ENCODE data around the gene NDRG4. TPM values are rescaled to one million over a fixed set of nuclear protein-coding genes. Genes with fewer than 3 reads are reported as not detected.

Gene NDRG4
- total and polyA plus RNA-seq, 2 experiments from 2014 or later, result 48.0 to 62.3 TPM

GRCh38 chr16:58542291-58542690 is 42.3 kb downstream of the NDRG4 start:
- DNase-seq (ENCODE audit: low read depth in 1 of 2, low spot score in 1 of 2), result no peak
- H3K4me3 ChIP-seq, result no peak overlapping the region
- H3K36me3 ChIP-seq, result peaks cover 99% of the 10 kb centered on the region
- no peaks in the 10 kb centered on the region for H3K9me3 ChIP-seq (ENCODE audit: low read depth)
- no peaks in the 10 kb centered on the region for H3K27me3 ChIP-seq
- no peak overlapping the region for H3K27ac ChIP-seq
- no peaks in the 10 kb centered on the region for H3K4me1 ChIP-seq (ENCODE audit: low read depth)
- no peak for TF ChIP-seq CTCF (IDR thresholded peaks at IDR 0.05; ENCODE audit: low read depth, low read length)

- Histone ChIP-seq H3K4me1 (ENCODE audit: low read depth) (no peaks in the 10 kb centered on the region), H3K9me3 (ENCODE audit: low read depth) (no peaks in the 10 kb centered on the region), H3K36me3 (peaks cover 97% of the 10 kb centered on the region), H3K27me3 (no peaks in the 10 kb centered on the region), H3K4me3 (no peak overlapping the region), H3K27ac (no peak overlapping the region)
- no peak for TF ChIP-seq CTCF (IDR thresholded peaks at IDR 0.05; ENCODE audit: low read depth, low read length)
- no peak for DNase-seq (ENCODE audit: low read depth in 1 of 2, low spot score in 1 of 2)
These were observed 43.7 kb downstream of the NDRG4 start for GRCh38 chr16:58543685-58544084.

GRCh38 chr16:58548378-58548777 is 48.4 kb downstream of the NDRG4 start:
- DNase-seq (ENCODE audit: low read depth in 1 of 2, low spot score in 1 of 2), result no peak
- Histone ChIP-seq H3K27ac (peak overlapping the region; percentile 69), H3K4me3 (no peak overlapping the region), H3K9me3 (ENCODE audit: low read depth) (no peaks in the 10 kb centered on the region), H3K27me3 (no peaks in the 10 kb centered on the region), H3K4me1 (ENCODE audit: low read depth) (no peaks in the 10 kb centered on the region), H3K36me3 (peaks cover 95% of the 10 kb centered on the region)
- no peak for TF ChIP-seq CTCF (IDR thresholded peaks at IDR 0.05; ENCODE audit: low read depth, low read length)

GRCh38 chr16:58551496-58551895 is 51.6 kb downstream of the NDRG4 start:
- no peak for TF ChIP-seq CTCF (IDR thresholded peaks at IDR 0.05; ENCODE audit: low read depth, low read length)
- Histone ChIP-seq H3K36me3 (peaks cover 90% of the 10 kb centered on the region), H3K27me3 (no peaks in the 10 kb centered on the region), H3K4me1 (ENCODE audit: low read depth) (no peaks in the 10 kb centered on the region), H3K9me3 (ENCODE audit: low read depth) (no peaks in the 10 kb centered on the region), H3K27ac (no peak overlapping the region), H3K4me3 (no peak overlapping the region)
- peak in 1 of 2 donors; percentile 2 for DNase-seq (ENCODE audit: low read depth in 1 of 2, low spot score in 1 of 2)

- Histone ChIP-seq H3K4me3 (no peak overlapping the region), H3K27ac (peak overlapping the region; percentile 13), H3K36me3 (peaks cover 65% of the 10 kb centered on the region), H3K4me1 (ENCODE audit: low read depth) (no peaks in the 10 kb centered on the region), H3K27me3 (no peaks in the 10 kb centered on the region), H3K9me3 (ENCODE audit: low read depth) (no peaks in the 10 kb centered on the region)
- TF ChIP-seq CTCF (IDR thresholded peaks at IDR 0.05; ENCODE audit: low read depth, low read length), result no peak
- no peak for DNase-seq (ENCODE audit: low read depth in 1 of 2, low spot score in 1 of 2)
These were observed 56.7 kb downstream of the NDRG4 start for GRCh38 chr16:58556678-58557077.

Other genes with a start within 250 kb of the NDRG4 start
- not detected in 2 replicates for gene PRSS54, start 205.1 kb upstream of the NDRG4 start, total RNA-seq
- gene PRSS54, start 205.1 kb upstream of the NDRG4 start, polyA plus RNA-seq, result not detected in 2 replicates
- 2.1 and 9.3 TPM in 2 replicates for gene GINS3, start 107.7 kb upstream of the NDRG4 start, total RNA-seq
- gene GINS3, start 107.7 kb upstream of the NDRG4 start, polyA plus RNA-seq, result 2.7 and 4.2 TPM in 2 replicates
- gene SETD6, start 15.4 kb downstream of the NDRG4 start, total RNA-seq, result 23.0 and 47.6 TPM in 2 replicates
- 23.8 and 32.9 TPM in 2 replicates for gene SETD6, start 15.4 kb downstream of the NDRG4 start, polyA plus RNA-seq
- 71.8 and 73.1 TPM in 2 replicates for gene CNOT1, start 129.7 kb downstream of the NDRG4 start, total RNA-seq
- 49.3 and 69.3 TPM in 2 replicates for gene CNOT1, start 129.7 kb downstream of the NDRG4 start, polyA plus RNA-seq
- gene SLC38A7, start 184.6 kb downstream of the NDRG4 start, total RNA-seq, result 12.2 and 14.5 TPM in 2 replicates
- 11.9 and 22.4 TPM in 2 replicates for gene SLC38A7, start 184.6 kb downstream of the NDRG4 start, polyA plus RNA-seq
- gene GOT2, start 234.2 kb downstream of the NDRG4 start, total RNA-seq, result 99.2 and 116 TPM in 2 replicates
- gene GOT2, start 234.2 kb downstream of the NDRG4 start, polyA plus RNA-seq, result 201 and 211 TPM in 2 replicates